ENCODE results near the gene S1PR4.
"Not testable (repeated sequence)": the region's sequence is repeated elsewhere in the genome, so short reads cannot be mapped to it uniquely, and the experiment has no call there.

The S1PR4 gene

GRCh38 chr19:3210347-3211017 is 31.9 kb downstream of the S1PR4 start:
- in situ Hi-C loops (cut with HindIII; ENCODE audit: low sequenced_read_pairs) = no loop called here
- H3K4me3 ChIP-seq (ENCODE audit: low read depth, low read length) = no peak overlapping the region
- peak; percentile 68 for TF ChIP-seq CTCF (IDR thresholded peaks at IDR 0.05; ENCODE audit: low read depth, low read length, missing control alignments)
- DNase-seq (ENCODE audit: low read depth) = no peak

GRCh38 chr19:3211191-3211590 is 32.6 kb downstream of the S1PR4 start:
- no peak overlapping the region for H3K4me3 ChIP-seq (ENCODE audit: low read depth, low read length)
- no peak for DNase-seq (ENCODE audit: low read depth)
- in situ Hi-C loops (cut with HindIII; ENCODE audit: low sequenced_read_pairs) = no loop called here
- no peak for TF ChIP-seq CTCF (IDR thresholded peaks at IDR 0.05; ENCODE audit: low read depth, low read length, missing control alignments)

- no peak overlapping the region for H3K4me3 ChIP-seq (ENCODE audit: low read depth, low read length)
- no peak for TF ChIP-seq CTCF (IDR thresholded peaks at IDR 0.05; ENCODE audit: low read depth, low read length, missing control alignments)
- in situ Hi-C loops (cut with HindIII; ENCODE audit: low sequenced_read_pairs) = no loop called here
- DNase-seq (ENCODE audit: low read depth) = no peak
These were observed 34.6 kb downstream of the S1PR4 start for GRCh38 chr19:3213159-3213558.

- no peak for DNase-seq (ENCODE audit: low read depth)
- in situ Hi-C loops (cut with HindIII; ENCODE audit: low sequenced_read_pairs) = no loop called here
- TF ChIP-seq CTCF (IDR thresholded peaks at IDR 0.05; ENCODE audit: low read depth, low read length, missing control alignments) = no peak
- H3K4me3 ChIP-seq (ENCODE audit: low read depth, low read length) = no peak overlapping the region
These were observed 38.3 kb downstream of the S1PR4 start for GRCh38 chr19:3216874-3217273.

GRCh38 chr19:3220576-3220975 is 42.0 kb downstream of the S1PR4 start:
- in situ Hi-C loops (cut with HindIII; ENCODE audit: low sequenced_read_pairs) = no loop called here
- no peak for TF ChIP-seq CTCF (IDR thresholded peaks at IDR 0.05; ENCODE audit: low read depth, low read length, missing control alignments)
- no peak for DNase-seq (ENCODE audit: low read depth)
- H3K4me3 ChIP-seq (ENCODE audit: low read depth, low read length) = no peak overlapping the region

- in situ Hi-C loops (cut with HindIII; ENCODE audit: low sequenced_read_pairs); H3K4me3 ChIP-seq (ENCODE audit: low read depth, low read length); DNase-seq (ENCODE audit: low read depth): not testable (repeated sequence)
These were observed 43.0 kb downstream of the S1PR4 start for GRCh38 chr19:3221576-3221975.

- in situ Hi-C loops (cut with HindIII; ENCODE audit: low sequenced_read_pairs) = no loop called here
- H3K4me3 ChIP-seq (ENCODE audit: low read depth, low read length) = no peak overlapping the region
These were observed 44.1 kb downstream of the S1PR4 start for GRCh38 chr19:3222709-3223108.

More at GRCh38 chr19:3222709-3223108, 44.1 kb downstream of the S1PR4 start:
- no peak for TF ChIP-seq CTCF (IDR thresholded peaks at IDR 0.05; ENCODE audit: low read depth, low read length, missing control alignments)
- no peak for DNase-seq (ENCODE audit: low read depth)

All from astrocyte of the cerebellum (primary cell).